BE2C (cell line): Measurements from ENCODE around the gene PCIF1.
"Not testable (repeated sequence)": the region's sequence is repeated elsewhere in the genome, so short reads cannot be mapped to it uniquely, and the experiment has no call there.

Source experiments
- DNase-seq: peaks from one replicate; pipeline ENCODE4 v3.0.0-alpha.2; 2020
- H3K27me3 ChIP-seq: fragments of 250-450 bp; sonication (Bioruptor Pico); 2 replicates; pipeline ENCODE4 v1.5.1; 2020; ENCODE audit warnings: mild to moderate bottlenecking
- H3K36me3 ChIP-seq: fragments of 250-450 bp; sonication (Bioruptor Pico); 2 replicates; pipeline ENCODE4 v1.5.1; 2020; ENCODE audit warnings: mild to moderate bottlenecking
- H3K4me1 ChIP-seq: fragments of 250-450 bp; sonication (Bioruptor Pico); 2 replicates; pipeline ENCODE4 v1.5.1; 2020
- H3K4me3 ChIP-seq: 2 replicates; pipeline ENCODE4 v1.5.1; 2011; ENCODE audit warnings: low read depth, low read length
- H3K9me3 ChIP-seq: fragments of 250-450 bp; sonication (Bioruptor Pico); 2 replicates; pipeline ENCODE4 v1.5.1; 2020
- CTCF ChIP-seq: IDR thresholded peaks from 2 replicates; pipeline ENCODE4 v1.5.1; 2012; ENCODE audit warnings: mild to moderate bottlenecking, low read depth, low read length

The PCIF1 gene

GRCh38 chr20:45953672-45954071, 19.2 kb downstream of the PCIF1 start:
- Histone ChIP-seq H3K36me3 (peaks cover 60% of the 10 kb centered on the region), H3K4me3 (no peak overlapping the region), H3K27me3 (no peaks in the 10 kb centered on the region), H3K9me3 (no peaks in the 10 kb centered on the region), H3K4me1 (no peaks in the 10 kb centered on the region)
- DNase-seq: no peak
- TF ChIP-seq CTCF: no peak

- H3K4me3 ChIP-seq, H3K9me3 ChIP-seq, H3K27me3 ChIP-seq, DNase-seq, H3K4me1 ChIP-seq: not testable (repeated sequence)
- peaks cover 59% of the 10 kb centered on the region for H3K36me3 ChIP-seq
Measured at GRCh38 chr20:45956326-45956725, 21.8 kb downstream of the PCIF1 start.

DNA sequence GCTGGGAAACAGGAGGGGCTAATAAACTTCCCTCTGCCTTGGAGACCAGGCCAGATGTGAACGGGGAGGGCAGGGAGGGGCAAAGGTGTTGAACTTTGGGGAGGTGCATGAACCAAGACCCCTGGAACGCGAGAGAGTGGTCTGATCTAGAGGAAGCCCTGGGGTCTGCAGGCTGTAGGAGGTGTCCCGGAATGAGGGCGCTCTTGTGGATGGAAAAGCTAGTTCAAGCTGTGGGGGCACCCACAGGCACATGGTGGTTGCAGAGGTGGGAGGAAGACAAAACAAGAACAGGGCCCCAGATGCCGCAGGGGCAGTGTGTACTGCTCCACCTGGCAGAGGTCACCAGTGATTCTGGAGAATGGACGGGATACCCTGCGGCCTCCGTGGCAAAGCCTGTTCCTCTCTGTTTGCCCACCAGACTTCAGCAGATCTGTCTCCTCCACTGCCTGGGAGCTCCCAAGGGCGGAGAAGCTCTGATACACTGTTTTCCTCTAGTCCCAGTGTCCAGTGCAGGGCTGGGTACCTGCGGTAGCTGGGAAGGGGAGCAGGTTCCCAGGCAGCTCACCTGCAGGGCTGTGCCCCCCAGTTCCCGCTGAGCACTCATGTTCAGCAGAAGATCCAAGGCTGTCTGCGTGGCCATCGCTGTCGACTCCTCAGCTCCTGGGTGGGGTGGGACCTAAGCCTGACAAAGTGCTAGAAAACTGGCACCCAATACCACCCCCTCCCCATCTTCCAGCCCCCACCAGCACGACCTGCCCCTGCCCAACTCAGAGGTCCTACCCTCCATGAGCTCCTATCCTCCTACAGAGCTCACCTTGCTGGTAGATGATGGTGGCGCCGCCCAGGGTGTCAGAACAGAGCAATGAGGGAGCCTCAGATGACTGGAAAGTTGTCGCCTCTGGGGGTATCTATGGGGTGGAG, 22.8 kb downstream of the PCIF1 start:
- H3K4me1 ChIP-seq: no peaks in the 10 kb centered on the region
- H3K36me3 ChIP-seq: peaks cover 57% of the 10 kb centered on the region
- H3K9me3 ChIP-seq: no peaks in the 10 kb centered on the region
- no peak for DNase-seq
- no peak overlapping the region for H3K4me3 ChIP-seq
- TF ChIP-seq CTCF: no peak
- H3K27me3 ChIP-seq: no peaks in the 10 kb centered on the region

- Histone ChIP-seq H3K27me3 (no peaks in the 10 kb centered on the region), H3K4me1 (no peaks in the 10 kb centered on the region), H3K4me3 (no peak overlapping the region), H3K36me3 (peaks cover 55% of the 10 kb centered on the region), H3K9me3 (no peaks in the 10 kb centered on the region)
- DNase-seq: no peak
- TF ChIP-seq CTCF: no peak
Measured at GRCh38 chr20:45958593-45958992, 24.1 kb downstream of the PCIF1 start.

DNA sequence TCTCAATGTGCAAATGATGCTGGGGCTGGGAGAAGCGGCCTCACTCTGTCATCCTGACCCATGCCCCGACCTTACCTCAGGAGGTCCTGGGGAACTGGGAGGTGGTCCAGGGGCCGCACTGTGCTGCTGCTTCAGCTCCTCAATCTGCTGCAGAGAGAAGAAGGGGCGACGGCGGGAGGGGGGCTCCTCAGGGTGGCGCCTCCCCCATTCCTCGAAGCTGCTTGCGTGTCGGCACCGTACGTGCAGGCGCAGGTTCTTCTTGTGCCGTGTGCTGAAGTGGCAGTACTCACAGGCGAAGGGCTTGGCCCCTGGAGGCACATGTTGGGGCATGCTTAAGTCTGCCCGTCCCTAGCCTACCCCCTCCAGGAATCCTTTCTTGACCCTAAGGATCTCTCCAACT, 24.6 kb downstream of the PCIF1 start:
- no peak for DNase-seq
- H3K4me1 ChIP-seq: no peaks in the 10 kb centered on the region
- no peak overlapping the region for H3K4me3 ChIP-seq
- no peak for TF ChIP-seq CTCF
- peaks cover 58% of the 10 kb centered on the region for H3K36me3 ChIP-seq
- H3K27me3 ChIP-seq: no peaks in the 10 kb centered on the region
- no peaks in the 10 kb centered on the region for H3K9me3 ChIP-seq

DNA sequence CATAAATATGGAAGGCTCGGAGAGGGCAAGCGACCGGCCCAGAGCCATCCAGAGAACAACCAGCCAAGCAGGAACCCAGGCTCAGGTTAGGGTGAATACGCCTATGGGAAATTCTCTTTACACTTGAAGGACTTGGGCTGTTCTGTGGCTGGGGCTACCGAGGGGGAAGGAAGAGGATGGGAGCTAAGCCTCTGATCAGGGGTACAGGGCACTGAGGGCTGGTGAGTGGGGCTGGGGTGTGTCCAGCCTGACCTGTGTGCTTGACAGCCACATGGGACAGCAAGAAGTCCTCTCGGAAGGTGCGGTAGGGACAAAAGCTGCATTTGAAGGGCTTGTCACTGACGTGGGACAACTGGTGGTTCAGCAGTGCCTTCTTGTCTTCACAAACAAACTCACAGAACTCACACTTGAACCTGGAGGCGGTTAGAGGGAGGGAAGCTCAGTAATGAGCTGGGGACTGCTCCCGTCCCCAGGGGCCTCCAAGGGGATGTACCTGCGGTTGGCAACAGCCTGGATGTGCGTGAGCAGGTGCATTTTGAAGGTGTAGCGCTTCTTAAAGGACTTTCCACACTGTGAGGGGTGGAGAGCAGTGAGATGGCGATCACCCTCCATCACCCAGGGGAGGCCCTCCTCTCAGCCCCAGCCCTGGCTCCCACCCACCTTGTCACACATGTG, 25.6 kb downstream of the PCIF1 start:
- Histone ChIP-seq H3K9me3 (no peaks in the 10 kb centered on the region), H3K36me3 (peaks cover 60% of the 10 kb centered on the region), H3K4me3 (no peak overlapping the region), H3K4me1 (no peaks in the 10 kb centered on the region), H3K27me3 (no peaks in the 10 kb centered on the region)
- DNase-seq: no peak
- no peak for TF ChIP-seq CTCF
